HFFc6 (cell line): ENCODE results near the gene VILL. TPM values are rescaled to one million over a fixed set of nuclear protein-coding genes. Genes with fewer than 3 reads are reported as not detected.

Experiments used
- DNase-seq: peaks from one replicate; pipeline ENCODE4 v3.0.0-alpha.2; 2018
- H3K27ac Mint-ChIP-seq: 2 replicates; pipeline ENCODE4 v1.8.0; 2020; ENCODE audit warnings: mild to moderate bottlenecking, mixed read lengths
- H3K27me3 Mint-ChIP-seq: 2 replicates; pipeline ENCODE4 v1.8.0; 2021; ENCODE audit warnings: mild to moderate bottlenecking, moderate library complexity, mixed read lengths; ENCODE audit not compliant: insufficient read depth
- H3K36me3 Mint-ChIP-seq: 2 replicates; pipeline ENCODE4 v1.8.0; 2021; ENCODE audit warnings: low read depth, mixed read lengths
- H3K4me1 Mint-ChIP-seq: 2 replicates; pipeline ENCODE4 v1.8.0; 2020; ENCODE audit warnings: low read depth, mixed read lengths
- H3K4me3 Mint-ChIP-seq: 2 replicates; pipeline ENCODE4 v1.8.0; 2020; ENCODE audit warnings: mild to moderate bottlenecking, moderate library complexity, mixed read lengths
- H3K9me3 Mint-ChIP-seq: 2 replicates; pipeline ENCODE4 v1.8.0; 2020; ENCODE audit warnings: mild to moderate bottlenecking, mixed read lengths
- CTCF ChIP-seq: fragments of 200-600 bp; sonication (generic); IDR thresholded peaks from 2 replicates; pipeline ENCODE4 v1.5.0; 2021; ENCODE audit warnings: antibody characterized with exemption, mild to moderate bottlenecking
- total RNA-seq, 6 experiments: library from RNA; stranded (reverse); fragmentation: NEBNext Ultra II Directional; extraction: Animal tissue kit (Norgen Biotek cat#: 25700); gene quantifications; 2 replicates in 1 of 6; 3 replicates in 5 of 6; pipeline ENCODE4 v1.2.3, GENCODE V29; 2021

Gene VILL
- total RNA-seq, 6 experiments from 2014 or later, result 3.5 to 4.6 (median 3.7) TPM

DNA sequence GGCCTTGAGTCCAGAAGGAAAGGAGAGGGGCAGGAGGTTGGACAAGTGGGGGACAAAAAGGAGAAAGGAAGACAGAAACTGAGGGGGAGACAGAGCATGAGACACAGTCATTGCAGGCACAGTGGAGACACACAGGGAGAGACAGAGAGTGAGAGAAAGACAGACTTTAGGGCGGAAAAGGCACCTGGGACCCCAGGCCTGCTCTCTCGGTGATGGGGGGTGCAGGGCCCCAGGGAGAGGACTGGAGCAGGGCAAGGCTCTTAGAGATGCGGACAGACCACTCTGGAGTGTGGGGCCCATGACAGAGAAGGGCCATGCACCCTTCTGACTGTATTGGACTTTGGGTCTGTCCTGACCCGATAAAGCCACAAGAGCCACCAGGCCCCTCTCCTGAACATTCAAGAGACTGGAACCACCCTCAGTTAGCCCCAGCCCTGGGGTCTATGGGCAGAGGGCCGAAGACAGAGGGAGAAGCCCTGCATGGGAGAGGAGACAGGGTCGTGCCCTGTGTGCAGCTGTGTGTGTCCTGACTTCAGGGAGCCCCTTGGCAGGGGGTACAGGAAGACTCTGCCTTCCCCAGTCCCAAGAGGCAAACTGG is 26.4 kb downstream of the VILL start:
- no peak overlapping the region for H3K27ac Mint-ChIP-seq
- no peak for TF ChIP-seq CTCF
- H3K4me1 Mint-ChIP-seq, result no peaks in the 10 kb centered on the region
- H3K9me3 Mint-ChIP-seq, result no peaks in the 10 kb centered on the region
- 0 out of 2 replicates have a peak, but pooled peaks cover 2% of the 10 kb centered on the region for H3K27me3 Mint-ChIP-seq
- H3K36me3 Mint-ChIP-seq, result peaks cover 28% of the 10 kb centered on the region
- no peak overlapping the region for H3K4me3 Mint-ChIP-seq
- DNase-seq, result no peak

GRCh38 chr3:38017445-38018295 is 27.1 kb downstream of the VILL start:
- Mint-ChIP-seq H3K36me3 (peaks cover 28% of the 10 kb centered on the region), H3K4me3 (no peak overlapping the region), H3K4me1 (no peaks in the 10 kb centered on the region), H3K27me3 (0 out of 2 replicates have a peak, but pooled peaks cover 2% of the 10 kb centered on the region), H3K27ac (no peak overlapping the region), H3K9me3 (no peaks in the 10 kb centered on the region)
- DNase-seq, result no peak
- no peak for TF ChIP-seq CTCF

DNA sequence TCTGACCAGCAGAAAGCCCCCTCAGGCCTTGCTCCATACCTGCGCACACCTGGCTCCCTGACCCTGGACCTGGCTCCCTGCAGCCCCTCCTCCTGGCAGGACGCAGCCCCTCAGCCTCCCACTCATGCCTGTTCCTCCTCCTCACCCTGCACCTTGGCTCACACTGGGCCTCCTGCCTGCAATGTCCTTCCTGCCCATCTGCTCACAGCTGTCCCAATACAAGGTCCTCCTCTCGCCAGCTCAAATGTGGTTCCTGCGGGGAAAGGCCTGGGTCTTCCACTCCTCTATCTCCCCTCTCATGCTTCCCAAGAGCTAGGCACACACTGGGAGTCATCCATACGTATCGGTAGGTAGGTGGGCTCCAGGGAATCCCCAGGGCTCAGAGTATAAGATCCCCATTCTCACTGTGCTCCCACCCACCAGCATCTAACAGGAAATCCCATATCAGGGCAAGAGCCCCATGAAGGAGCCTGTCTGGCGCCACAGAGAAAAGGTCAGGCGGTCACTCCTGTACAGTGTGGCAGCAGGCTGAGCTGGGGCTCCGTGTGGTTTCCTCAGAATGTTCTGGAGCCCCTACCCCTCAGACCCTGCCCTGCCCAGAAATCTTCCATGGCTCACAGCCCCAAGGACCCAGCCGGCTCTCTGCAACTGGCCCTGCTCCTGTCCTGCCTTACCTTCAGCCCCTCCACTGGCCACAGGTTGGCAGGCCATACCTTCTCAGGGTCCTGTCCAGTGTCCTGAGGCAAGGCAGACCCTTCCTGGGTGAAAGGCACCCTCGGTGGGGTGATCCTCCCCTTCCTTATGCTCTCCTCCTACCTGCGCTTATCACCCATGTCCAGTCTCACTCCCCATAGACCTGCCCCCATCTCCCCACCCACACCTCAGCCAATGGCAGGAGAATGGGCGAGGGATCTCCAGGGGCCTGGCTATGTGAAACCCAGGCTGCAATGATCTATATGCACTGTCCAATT is 28.0 kb downstream of the VILL start:
- H3K9me3 Mint-ChIP-seq, result no peaks in the 10 kb centered on the region
- H3K27me3 Mint-ChIP-seq, result 0 out of 2 replicates have a peak, but pooled peaks cover 2% of the 10 kb centered on the region
- no peak overlapping the region for H3K4me3 Mint-ChIP-seq
- no peak overlapping the region for H3K27ac Mint-ChIP-seq
- H3K4me1 Mint-ChIP-seq, result peaks cover 4% of the 10 kb centered on the region
- DNase-seq, result no peak
- H3K36me3 Mint-ChIP-seq, result peaks cover 28% of the 10 kb centered on the region
- no peak for TF ChIP-seq CTCF

DNA sequence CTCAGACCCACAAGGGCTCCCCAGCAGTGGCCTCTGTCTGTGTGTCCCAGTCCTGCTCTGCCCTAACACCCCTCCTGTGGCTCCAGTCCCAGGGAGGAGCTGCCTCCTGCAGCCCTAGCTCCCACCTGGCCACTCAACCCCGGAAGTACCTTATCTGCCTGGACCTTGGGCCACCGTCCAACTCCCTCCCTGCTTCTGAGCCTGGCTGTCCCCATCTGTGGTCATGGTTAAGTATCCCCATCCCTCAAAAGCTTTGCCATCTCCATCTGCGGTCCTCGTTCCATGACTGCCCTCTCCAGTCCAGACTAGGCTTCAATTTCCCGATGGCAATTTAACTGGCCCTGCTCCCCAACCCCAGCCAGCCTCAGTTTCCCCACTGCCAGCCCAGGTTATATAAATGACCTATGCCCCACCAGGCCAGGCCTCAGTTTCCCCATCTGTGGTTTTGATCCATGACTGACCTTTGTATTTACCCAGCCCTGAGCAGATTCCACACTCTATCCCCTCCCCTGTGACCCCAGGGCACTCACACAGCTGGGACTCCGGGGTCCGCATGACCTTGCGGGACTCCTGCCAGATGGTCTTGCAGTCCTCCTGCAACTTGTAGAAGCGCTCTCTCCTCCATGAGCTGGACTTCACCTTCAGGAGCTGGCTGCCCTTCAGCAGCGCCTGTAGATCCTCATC is 29.2 kb downstream of the VILL start:
- no peaks in the 10 kb centered on the region for H3K9me3 Mint-ChIP-seq
- H3K4me3 Mint-ChIP-seq, result no peak overlapping the region
- DNase-seq, result no peak
- H3K27ac Mint-ChIP-seq, result no peak overlapping the region
- 0 out of 2 replicates have a peak, but pooled peaks cover 2% of the 10 kb centered on the region for H3K27me3 Mint-ChIP-seq
- TF ChIP-seq CTCF, result no peak
- H3K4me1 Mint-ChIP-seq, result peaks cover 9% of the 10 kb centered on the region
- peaks cover 20% of the 10 kb centered on the region for H3K36me3 Mint-ChIP-seq

- H3K4me1 Mint-ChIP-seq, result peaks cover 12% of the 10 kb centered on the region
- no peak overlapping the region for H3K4me3 Mint-ChIP-seq
- H3K36me3 Mint-ChIP-seq, result peaks cover 15% of the 10 kb centered on the region
- DNase-seq, result no peak
- H3K9me3 Mint-ChIP-seq, result no peaks in the 10 kb centered on the region
- TF ChIP-seq CTCF, result no peak
- no peak overlapping the region for H3K27ac Mint-ChIP-seq
- H3K27me3 Mint-ChIP-seq, result 0 out of 2 replicates have a peak, but pooled peaks cover 2% of the 10 kb centered on the region
These were observed 29.7 kb downstream of the VILL start for GRCh38 chr3:38020342-38020726.
